Colonic mucosa (tissue), 4 donors: ENCODE measurements around the gene RASGRP2. TPM values are rescaled to one million over a fixed set of nuclear protein-coding genes. Genes with fewer than 3 reads are reported as not detected.

Source experiments
- DNase-seq: peaks from one replicate; pipeline ENCODE4 v3.0.0-alpha.2; 2020
- H3K27ac ChIP-seq: fragments of 200-600 bp; one replicate; pipeline ENCODE4 v1.8.0; 2021
- H3K27me3 ChIP-seq: fragments of 200-600 bp; one replicate; pipeline ENCODE4 v1.8.0; 2021
- H3K36me3 ChIP-seq: fragments of 200-600 bp; one replicate; pipeline ENCODE4 v1.8.0; 2021
- H3K4me1 ChIP-seq: fragments of 200-600 bp; one replicate; pipeline ENCODE4 v1.8.0; 2021; ENCODE audit warnings: mild to moderate bottlenecking
- H3K4me3 ChIP-seq: fragments of 200-600 bp; one replicate; pipeline ENCODE4 v1.8.0; 2021
- H3K9ac ChIP-seq, 2 donors: one replicate each; pipeline ENCODE4 v1.7.0; 2013; ENCODE audit warnings: control low read depth in 2 of 2, low read depth in 2 of 2, low read length in 2 of 2
- H3K9me3 ChIP-seq: fragments of 200-600 bp; one replicate; pipeline ENCODE4 v1.8.0; 2021
- CTCF ChIP-seq: fragments of 200-600 bp; IDR thresholded peaks from one replicate; pipeline ENCODE4 v1.8.0; 2022; ENCODE audit warnings: antibody characterized with exemption, mild to moderate bottlenecking
- intact Hi-C: fragments of 100-400 bp; cut with DNase I; formaldehyde crosslinking; loops from one replicate; pipeline ENCODE4 v1.14.1; 2022
- total RNA-seq, 2 donors: library from RNA; stranded (reverse); fragmentation: NEBNext Ultra II Directional in 1 of 2; extraction: Animal tissue kit (Norgen Biotek cat#: 25700) in 1 of 2; gene quantifications; one replicate each; pipeline ENCODE4 v1.2.1, GENCODE V29; 2021
- donor health status: healthy.
- donor health status: DM: no; HTN: no; CAD: no.
- donor health status: DM: no; HTN: no; CAD: no.

Gene RASGRP2
- total RNA-seq, 2 donors from 2014 or later = 2.8 to 3.5 TPM

GRCh38 chr11:64753380-64754123 is 9.6 kb upstream of the RASGRP2 start:
- no peaks in the 10 kb centered on the region for H3K4me1 ChIP-seq
- H3K27me3 ChIP-seq = no peaks in the 10 kb centered on the region
- intact Hi-C loops = no loop called here
- no peak for DNase-seq
- H3K9me3 ChIP-seq = no peaks in the 10 kb centered on the region
- H3K9ac ChIP-seq = no peak overlapping the region
- TF ChIP-seq CTCF = no peak
- no peak overlapping the region for H3K27ac ChIP-seq
- no peaks in the 10 kb centered on the region for H3K36me3 ChIP-seq
- no peak overlapping the region for H3K4me3 ChIP-seq

GRCh38 chr11:64753019-64753379 is 9.1 kb upstream of the RASGRP2 start:
- Histone ChIP-seq H3K9ac (no peak overlapping the region), H3K27me3 (no peaks in the 10 kb centered on the region), H3K36me3 (no peaks in the 10 kb centered on the region), H3K4me1 (no peaks in the 10 kb centered on the region), H3K9me3 (no peaks in the 10 kb centered on the region), H3K27ac (no peak overlapping the region), H3K4me3 (no peak overlapping the region)
- no peak for TF ChIP-seq CTCF
- intact Hi-C loops = no loop called here
- DNase-seq = no peak

GRCh38 chr11:64752175-64752970 is 8.4 kb upstream of the RASGRP2 start:
- H3K27ac ChIP-seq = no peak overlapping the region
- no peaks in the 10 kb centered on the region for H3K27me3 ChIP-seq
- no peaks in the 10 kb centered on the region for H3K4me1 ChIP-seq
- H3K36me3 ChIP-seq = no peaks in the 10 kb centered on the region
- no peak overlapping the region for H3K4me3 ChIP-seq
- intact Hi-C loops = no loop called here
- no peak overlapping the region for H3K9ac ChIP-seq
- no peak for TF ChIP-seq CTCF
- H3K9me3 ChIP-seq = no peaks in the 10 kb centered on the region
- no peak for DNase-seq

GRCh38 chr11:64751580-64751979 is 7.6 kb upstream of the RASGRP2 start:
- Histone ChIP-seq H3K4me3 (no peak overlapping the region), H3K4me1 (no peaks in the 10 kb centered on the region), H3K36me3 (no peaks in the 10 kb centered on the region), H3K27me3 (no peaks in the 10 kb centered on the region), H3K9me3 (no peaks in the 10 kb centered on the region), H3K9ac (no peak overlapping the region), H3K27ac (no peak overlapping the region)
- intact Hi-C loops = no loop called here
- DNase-seq = no peak
- no peak for TF ChIP-seq CTCF

- Histone ChIP-seq H3K27me3 (no peaks in the 10 kb centered on the region), H3K4me3 (no peak overlapping the region), H3K36me3 (no peaks in the 10 kb centered on the region), H3K9ac (no peak overlapping the region), H3K27ac (no peak overlapping the region), H3K9me3 (no peaks in the 10 kb centered on the region), H3K4me1 (no peaks in the 10 kb centered on the region)
- no peak for TF ChIP-seq CTCF
- no peak for DNase-seq
- intact Hi-C loops = no loop called here
Measured at GRCh38 chr11:64751136-64751535, 7.2 kb upstream of the RASGRP2 start.
